ENCODE results near the gene KLK1.

The KLK1 gene

DNA sequence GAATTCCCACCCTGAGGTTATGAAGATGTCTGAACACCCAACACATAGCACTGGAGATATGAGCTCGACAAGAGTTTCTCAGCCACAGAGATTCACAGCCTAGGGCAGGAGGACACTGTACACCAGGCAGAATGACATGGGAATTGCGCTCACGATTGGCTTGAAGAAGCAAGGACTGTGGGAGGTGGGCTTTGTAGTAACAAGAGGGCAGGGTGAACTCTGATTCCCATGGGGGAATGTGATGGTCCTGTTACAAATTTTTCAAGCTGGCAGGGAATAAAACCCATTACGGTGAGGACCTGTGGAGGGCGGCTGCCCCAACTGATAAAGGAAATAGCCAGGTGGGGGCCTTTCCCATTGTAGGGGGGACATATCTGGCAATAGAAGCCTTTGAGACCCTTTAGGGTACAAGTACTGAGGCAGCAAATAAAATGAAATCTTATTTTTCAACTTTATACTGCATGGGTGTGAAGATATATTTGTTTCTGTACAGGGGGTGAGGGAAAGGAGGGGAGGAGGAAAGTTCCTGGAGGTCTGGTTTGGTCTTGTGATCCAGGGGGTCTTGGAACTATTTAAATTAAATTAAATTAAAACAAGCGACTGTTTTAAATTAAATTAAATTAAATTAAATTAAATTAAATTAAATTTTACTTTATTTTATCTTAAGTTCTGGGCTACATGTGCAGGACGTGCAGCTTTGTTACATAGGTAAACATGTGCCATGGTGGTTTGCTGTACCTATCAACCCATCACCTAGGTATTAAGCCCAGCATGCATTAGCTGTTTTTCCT lies 38.1 kb upstream of the KLK1 start:
- no peak overlapping the region for H3K27ac ChIP-seq (ENCODE audit: poor library complexity, severe bottlenecking)
- H3K4me3 ChIP-seq (ENCODE audit: severe bottlenecking): no peak overlapping the region
- ATAC-seq (ENCODE audit: low read depth) (no peak), DNase-seq (ENCODE audit: low spot score) (no peak)
- no peaks in the 10 kb centered on the region for H3K4me1 ChIP-seq (ENCODE audit: insufficient read depth, poor library complexity, severe bottlenecking)
- peaks cover 16% of the 10 kb centered on the region for H3K27me3 ChIP-seq (ENCODE audit: insufficient read depth, poor library complexity, severe bottlenecking)
- TF ChIP-seq, protein P1, sequence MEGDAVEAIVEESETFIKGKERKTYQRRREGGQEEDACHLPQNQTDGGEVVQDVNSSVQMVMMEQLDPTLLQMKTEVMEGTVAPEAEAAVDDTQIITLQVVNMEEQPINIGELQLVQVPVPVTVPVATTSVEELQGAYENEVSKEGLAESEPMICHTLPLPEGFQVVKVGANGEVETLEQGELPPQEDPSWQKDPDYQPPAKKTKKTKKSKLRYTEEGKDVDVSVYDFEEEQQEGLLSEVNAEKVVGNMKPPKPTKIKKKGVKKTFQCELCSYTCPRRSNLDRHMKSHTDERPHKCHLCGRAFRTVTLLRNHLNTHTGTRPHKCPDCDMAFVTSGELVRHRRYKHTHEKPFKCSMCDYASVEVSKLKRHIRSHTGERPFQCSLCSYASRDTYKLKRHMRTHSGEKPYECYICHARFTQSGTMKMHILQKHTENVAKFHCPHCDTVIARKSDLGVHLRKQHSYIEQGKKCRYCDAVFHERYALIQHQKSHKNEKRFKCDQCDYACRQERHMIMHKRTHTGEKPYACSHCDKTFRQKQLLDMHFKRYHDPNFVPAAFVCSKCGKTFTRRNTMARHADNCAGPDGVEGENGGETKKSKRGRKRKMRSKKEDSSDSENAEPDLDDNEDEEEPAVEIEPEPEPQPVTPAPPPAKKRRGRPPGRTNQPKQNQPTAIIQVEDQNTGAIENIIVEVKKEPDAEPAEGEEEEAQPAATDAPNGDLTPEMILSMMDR (IDR thresholded peaks at IDR 0.05; ENCODE audit: poor library complexity, severe bottlenecking): no peak
- H3K36me3 ChIP-seq (ENCODE audit: low read depth): no peaks in the 10 kb centered on the region
- H3K9me3 ChIP-seq (ENCODE audit: severe bottlenecking): no peaks in the 10 kb centered on the region

DNA sequence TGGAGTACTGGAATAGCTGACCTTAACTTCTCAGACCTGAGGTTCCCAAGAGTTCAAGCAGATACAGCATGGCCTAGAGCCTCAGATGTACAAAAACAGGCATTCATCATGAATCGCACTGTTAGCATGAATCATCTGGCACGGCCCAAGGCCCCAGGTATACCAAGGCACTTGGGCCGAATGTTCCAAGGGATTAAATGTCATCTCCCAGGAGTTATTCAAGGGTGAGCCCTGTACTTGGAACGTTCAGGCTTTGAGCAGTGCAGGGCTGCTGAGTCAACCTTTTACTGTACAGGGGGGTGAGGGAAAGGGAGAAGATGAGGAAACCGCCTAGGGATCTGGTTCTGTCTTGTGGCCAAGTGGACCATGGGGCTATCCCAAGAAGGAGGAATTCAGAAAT lies 37.4 kb upstream of the KLK1 start:
- TF ChIP-seq, protein P1 (IDR thresholded peaks at IDR 0.05; ENCODE audit: poor library complexity, severe bottlenecking): no peak
- no peak for DNase-seq (ENCODE audit: low spot score)

DNA sequence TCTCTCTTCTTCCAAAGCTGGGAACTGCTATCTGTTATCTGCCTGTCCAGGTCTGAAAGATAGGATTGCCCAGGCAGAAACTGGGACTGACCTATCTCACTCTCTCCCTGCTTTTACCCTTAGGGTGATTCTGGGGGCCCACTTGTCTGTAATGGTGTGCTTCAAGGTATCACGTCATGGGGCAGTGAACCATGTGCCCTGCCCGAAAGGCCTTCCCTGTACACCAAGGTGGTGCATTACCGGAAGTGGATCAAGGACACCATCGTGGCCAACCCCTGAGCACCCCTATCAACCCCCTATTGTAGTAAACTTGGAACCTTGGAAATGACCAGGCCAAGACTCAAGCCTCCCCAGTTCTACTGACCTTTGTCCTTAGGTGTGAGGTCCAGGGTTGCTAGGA lies 36.3 kb upstream of the KLK1 start:
- no peaks in the 10 kb centered on the region for H3K9me3 ChIP-seq (ENCODE audit: severe bottlenecking)
- H3K27me3 ChIP-seq (ENCODE audit: insufficient read depth, poor library complexity, severe bottlenecking): peaks cover 9% of the 10 kb centered on the region
- no peaks in the 10 kb centered on the region for H3K4me1 ChIP-seq (ENCODE audit: insufficient read depth, poor library complexity, severe bottlenecking)
- no peak overlapping the region for H3K27ac ChIP-seq (ENCODE audit: poor library complexity, severe bottlenecking)
- no peaks in the 10 kb centered on the region for H3K36me3 ChIP-seq (ENCODE audit: low read depth)
- DNase-seq (ENCODE audit: low spot score): no peak
- H3K4me3 ChIP-seq (ENCODE audit: severe bottlenecking): no peak overlapping the region
- TF ChIP-seq, protein P1 (IDR thresholded peaks at IDR 0.05; ENCODE audit: poor library complexity, severe bottlenecking): no peak
- ATAC-seq (ENCODE audit: low read depth): no peak

More for the DNA sequence above, 37.4 kb upstream of the KLK1 start:
- peaks cover 13% of the 10 kb centered on the region for H3K27me3 ChIP-seq (ENCODE audit: insufficient read depth, poor library complexity, severe bottlenecking)
- no peaks in the 10 kb centered on the region for H3K9me3 ChIP-seq (ENCODE audit: severe bottlenecking)
- no peak overlapping the region for H3K27ac ChIP-seq (ENCODE audit: poor library complexity, severe bottlenecking)
- ATAC-seq (ENCODE audit: low read depth): peak; percentile 23; the same call in 2 of the 3 replicates
- H3K4me1 ChIP-seq (ENCODE audit: insufficient read depth, poor library complexity, severe bottlenecking): no peaks in the 10 kb centered on the region
- no peak overlapping the region for H3K4me3 ChIP-seq (ENCODE audit: severe bottlenecking)
- no peaks in the 10 kb centered on the region for H3K36me3 ChIP-seq (ENCODE audit: low read depth)

DNA sequence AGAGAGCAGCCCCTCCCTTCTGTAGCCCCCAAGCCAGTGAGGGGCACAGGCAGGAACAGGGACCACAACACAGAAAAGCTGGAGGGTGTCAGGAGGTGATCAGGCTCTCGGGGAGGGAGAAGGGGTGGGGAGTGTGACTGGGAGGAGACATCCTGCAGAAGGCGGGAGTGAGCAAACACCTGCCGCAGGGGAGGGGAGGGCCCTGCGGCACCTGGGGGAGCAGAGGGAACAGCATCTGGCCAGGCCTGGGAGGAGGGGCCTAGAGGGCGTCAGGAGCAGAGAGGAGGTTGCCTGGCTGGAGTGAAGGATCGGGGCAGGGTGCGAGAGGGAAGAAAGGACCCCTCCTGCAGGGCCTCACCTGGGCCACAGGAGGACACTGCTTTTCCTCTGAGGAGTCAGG lies 35.3 kb upstream of the KLK1 start:
- no peaks in the 10 kb centered on the region for H3K36me3 ChIP-seq (ENCODE audit: low read depth)
- peaks cover 5% of the 10 kb centered on the region for H3K27me3 ChIP-seq (ENCODE audit: insufficient read depth, poor library complexity, severe bottlenecking)
- no peak for DNase-seq (ENCODE audit: low spot score)
- no peak overlapping the region for H3K27ac ChIP-seq (ENCODE audit: poor library complexity, severe bottlenecking)
- H3K4me3 ChIP-seq (ENCODE audit: severe bottlenecking): no peak overlapping the region
- no peak for ATAC-seq (ENCODE audit: low read depth)
- TF ChIP-seq, protein P1 (IDR thresholded peaks at IDR 0.05; ENCODE audit: poor library complexity, severe bottlenecking): no peak
- H3K4me1 ChIP-seq (ENCODE audit: insufficient read depth, poor library complexity, severe bottlenecking): no peaks in the 10 kb centered on the region
- H3K9me3 ChIP-seq (ENCODE audit: severe bottlenecking): no peaks in the 10 kb centered on the region

DNA sequence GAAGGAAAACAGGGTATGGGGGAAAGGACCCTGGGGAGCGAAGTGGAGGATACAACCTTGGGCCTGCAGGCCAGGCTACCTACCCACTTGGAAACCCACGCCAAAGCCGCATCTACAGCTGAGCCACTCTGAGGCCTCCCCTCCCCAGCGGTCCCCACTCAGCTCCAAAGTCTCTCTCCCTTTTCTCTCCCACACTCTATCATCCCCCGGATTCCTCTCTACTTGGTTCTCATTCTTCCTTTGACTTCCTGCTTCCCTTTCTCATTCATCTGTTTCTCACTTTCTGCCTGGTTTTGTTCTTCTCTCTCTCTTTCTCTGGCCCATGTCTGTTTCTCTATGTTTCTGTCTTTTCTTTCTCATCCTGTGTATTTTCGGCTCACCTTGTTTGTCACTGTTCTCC lies 33.8 kb upstream of the KLK1 start:
- Histone ChIP-seq H3K9me3 (ENCODE audit: severe bottlenecking) (no peaks in the 10 kb centered on the region), H3K4me1 (ENCODE audit: insufficient read depth, poor library complexity, severe bottlenecking) (no peaks in the 10 kb centered on the region), H3K36me3 (ENCODE audit: low read depth) (no peaks in the 10 kb centered on the region), H3K27ac (ENCODE audit: poor library complexity, severe bottlenecking) (no peak overlapping the region), H3K4me3 (ENCODE audit: severe bottlenecking) (no peak overlapping the region), H3K27me3 (ENCODE audit: insufficient read depth, poor library complexity, severe bottlenecking) (peaks cover 3% of the 10 kb centered on the region)
- TF ChIP-seq, protein P1 (IDR thresholded peaks at IDR 0.05; ENCODE audit: poor library complexity, severe bottlenecking): no peak
- ATAC-seq (ENCODE audit: low read depth): no peak
- DNase-seq (ENCODE audit: low spot score): no peak

All from RWPE2 (cell line).